Stimulated activated CD4-positive, alpha-beta T cell treated with anti-CD3 and anti-CD28 coated beads, Interleukin-15, amount 100 ng/mL, for 48 hours (primary cell): ENCODE data around the gene OR9G1.
"Not testable (repeated sequence)": the region's sequence is repeated elsewhere in the genome, so short reads cannot be mapped to it uniquely, and the experiment has no call there.

Source experiments
- DNase-seq, 2 donors: peaks; one replicate each; pipeline ENCODE4 v3.0.0-alpha.2; 2020; ENCODE audit warnings: low read depth in 2 of 2

OR9G1 gene, protein sequence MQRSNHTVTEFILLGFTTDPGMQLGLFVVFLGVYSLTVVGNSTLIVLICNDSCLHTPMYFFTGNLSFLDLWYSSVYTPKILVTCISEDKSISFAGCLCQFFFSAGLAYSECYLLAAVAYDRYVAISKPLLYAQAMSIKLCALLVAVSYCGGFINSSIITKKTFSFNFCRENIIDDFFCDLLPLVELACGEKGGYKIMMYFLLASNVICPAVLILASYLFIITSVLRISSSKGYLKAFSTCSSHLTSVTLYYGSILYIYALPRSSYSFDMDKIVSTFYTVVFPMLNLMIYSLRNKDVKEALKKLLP

DNA sequence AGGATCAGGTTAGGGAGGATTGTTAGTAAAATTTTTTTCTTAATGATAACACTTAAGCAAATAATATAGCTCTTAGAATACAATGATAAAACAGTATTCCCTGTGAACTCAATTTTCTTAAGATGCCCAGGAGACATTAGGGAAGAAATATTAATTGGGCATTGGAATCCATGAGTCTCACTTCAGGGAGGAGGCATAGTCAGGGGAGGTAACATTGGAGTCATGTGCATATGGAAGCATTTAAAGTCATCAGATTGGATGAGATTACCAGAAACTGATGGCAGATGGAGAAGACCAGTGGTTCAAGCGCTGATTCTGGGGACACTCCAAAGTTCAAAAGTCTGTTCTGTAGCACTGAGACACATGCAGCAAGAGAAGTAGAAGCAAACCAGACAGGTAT, at the start of gene OR9G1:
TSS of gene OR9G1 (plus strand) at position 301 of the 400 bp plus-strand sequence. CDS start 1,293 bp downstream, outside the sequence.
- no peak for DNase-seq

DNA sequence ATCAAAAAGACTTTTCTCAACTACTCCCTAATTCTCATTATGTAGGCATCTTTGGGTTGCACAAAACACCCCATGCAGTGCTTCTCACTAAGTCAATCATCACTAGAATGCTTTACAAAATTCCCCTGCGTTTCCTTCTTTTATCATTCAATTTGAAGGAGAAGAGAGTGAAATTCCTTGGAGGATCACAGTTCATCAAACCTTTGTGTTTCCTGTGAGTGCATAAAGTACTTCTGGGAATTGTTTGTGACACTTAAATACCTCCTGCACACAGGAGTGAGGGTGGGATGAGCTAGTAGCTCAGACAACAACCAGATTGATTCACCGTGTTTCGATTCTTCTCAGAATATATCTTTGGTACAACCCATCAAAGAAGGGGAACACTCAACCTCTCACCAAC, 39.1 kb upstream of the OR9G1 start:
- DNase-seq = no peak

DNA sequence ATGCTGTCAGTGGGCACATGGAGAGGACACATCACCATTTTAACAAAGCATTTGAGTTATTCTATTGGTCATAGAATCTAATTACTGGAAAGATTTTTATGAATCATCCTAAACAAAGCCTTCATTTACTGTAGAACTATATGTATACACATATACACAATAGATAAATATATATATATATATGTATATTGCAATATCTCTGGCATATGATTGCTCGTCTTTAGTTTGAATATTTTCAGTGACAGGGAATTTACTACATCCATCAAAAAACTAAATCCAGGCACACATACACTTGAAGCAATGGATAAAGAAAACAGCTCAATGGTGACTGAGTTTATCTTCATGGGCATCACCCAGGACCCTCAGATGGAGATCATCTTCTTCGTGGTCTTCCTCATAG, 35.5 kb upstream of the OR9G1 start, which contains the start of gene OR5AR1:
TSS of gene OR5AR1 (plus strand) at position 301 of the 400 bp plus-strand sequence. CDS start at position 301, 0 bp downstream.
- DNase-seq = no peak

DNA sequence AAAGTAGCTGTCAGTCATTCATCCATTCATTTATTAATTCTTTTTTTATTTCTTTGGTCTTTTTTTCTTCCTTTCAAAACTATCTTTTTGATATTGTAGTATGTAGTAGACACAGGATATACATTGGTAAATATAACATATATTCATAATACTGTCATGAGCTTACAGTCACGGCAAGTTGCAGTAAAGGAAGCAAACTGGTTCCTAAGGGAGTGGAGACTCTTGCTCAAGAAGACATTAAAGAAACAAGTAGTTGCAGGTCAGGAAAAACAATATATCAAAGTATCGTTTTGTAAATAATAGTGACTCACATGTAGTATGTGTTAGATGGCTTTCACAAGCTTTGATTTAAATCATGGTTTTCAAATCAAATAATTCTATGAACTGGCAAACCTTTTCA, 27.9 kb upstream of the OR9G1 start:
- DNase-seq = no peak

DNA sequence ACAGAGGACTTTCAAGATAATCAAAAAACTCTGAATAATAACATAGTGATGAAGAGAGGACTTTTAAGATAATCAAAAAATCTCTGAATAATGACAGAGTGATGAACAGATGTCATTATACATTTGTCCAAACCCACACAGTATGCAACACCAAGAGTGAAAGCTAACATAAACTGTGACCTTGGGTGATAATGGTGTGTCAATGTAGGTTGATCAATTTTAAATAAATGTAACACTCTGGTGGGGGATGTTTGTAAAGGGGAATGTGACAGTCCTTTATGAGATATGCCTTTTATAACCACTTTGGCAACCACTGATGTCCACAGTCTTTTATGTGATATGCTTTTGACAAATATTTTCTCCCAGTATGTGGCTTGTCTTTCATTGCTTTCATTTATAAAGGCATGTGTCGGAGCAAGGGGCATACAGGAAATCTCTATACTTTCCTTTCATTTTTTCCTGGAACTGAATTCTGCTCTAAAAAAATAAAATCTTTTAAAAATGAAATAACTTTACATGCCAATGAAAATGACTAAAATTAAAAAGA, 10.3 kb upstream of the OR9G1 start:
- DNase-seq = no peak

DNA sequence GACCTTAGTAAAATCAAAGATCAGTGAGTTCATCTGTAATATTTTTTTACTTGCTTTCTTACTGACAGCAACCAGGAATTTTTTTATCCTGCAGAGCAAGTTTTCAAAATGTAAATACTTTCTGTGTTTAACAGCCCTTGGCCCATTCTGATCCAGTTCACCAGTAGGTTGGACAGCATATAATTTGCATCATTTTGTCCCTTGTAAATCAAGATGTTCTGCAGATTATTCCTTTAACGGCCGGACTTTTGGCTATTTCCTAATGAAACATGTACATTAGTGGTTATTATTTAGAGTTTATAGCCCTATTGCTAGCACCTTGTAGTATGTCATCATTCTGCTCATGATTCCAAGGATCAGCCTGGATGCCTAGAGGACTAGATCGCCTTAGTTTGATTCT, 7.7 kb upstream of the OR9G1 start:
- DNase-seq = not testable (repeated sequence)

DNA sequence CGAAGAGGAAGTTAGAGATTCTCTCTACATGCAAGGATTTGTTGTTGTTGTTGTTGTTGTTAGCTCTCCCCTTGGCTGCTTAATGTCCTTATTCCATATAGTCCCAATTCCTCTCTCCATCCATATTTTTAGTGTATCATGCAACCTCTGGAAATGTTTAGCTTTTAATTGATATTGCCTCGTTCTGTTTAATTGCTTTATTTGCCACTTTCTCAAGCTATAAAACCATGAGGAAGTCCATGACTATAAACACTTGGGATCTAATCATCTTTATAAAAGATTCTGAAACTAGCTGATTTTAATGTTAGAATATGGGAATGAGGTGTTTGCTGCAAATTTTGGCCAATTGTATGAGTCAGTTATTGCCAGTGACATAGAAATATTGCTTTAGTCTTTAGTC, 5.5 kb upstream of the OR9G1 start:
- DNase-seq = no peak

DNA sequence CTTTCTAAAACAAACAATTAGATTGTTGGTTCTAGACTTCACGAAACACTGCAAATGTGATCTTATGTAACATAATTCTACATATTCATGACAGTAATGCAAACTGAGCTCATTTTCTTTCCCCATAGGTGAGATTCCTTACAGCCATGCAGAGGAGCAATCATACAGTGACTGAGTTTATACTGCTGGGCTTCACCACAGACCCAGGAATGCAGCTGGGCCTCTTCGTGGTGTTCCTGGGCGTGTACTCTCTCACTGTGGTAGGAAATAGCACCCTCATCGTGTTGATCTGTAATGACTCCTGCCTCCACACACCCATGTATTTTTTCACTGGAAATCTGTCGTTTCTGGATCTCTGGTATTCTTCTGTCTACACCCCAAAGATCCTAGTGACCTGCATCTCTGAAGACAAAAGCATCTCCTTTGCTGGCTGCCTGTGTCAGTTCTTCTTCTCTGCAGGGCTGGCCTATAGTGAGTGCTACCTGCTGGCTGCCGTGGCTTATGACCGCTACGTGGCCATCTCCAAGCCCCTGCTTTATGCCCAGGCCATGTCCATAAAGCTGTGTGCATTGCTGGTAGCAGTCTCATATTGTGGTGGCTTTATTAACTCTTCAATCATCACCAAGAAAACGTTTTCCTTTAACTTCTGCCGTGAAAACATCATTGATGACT, 1.5 kb downstream of the OR9G1 start:
- DNase-seq = no peak

DNA sequence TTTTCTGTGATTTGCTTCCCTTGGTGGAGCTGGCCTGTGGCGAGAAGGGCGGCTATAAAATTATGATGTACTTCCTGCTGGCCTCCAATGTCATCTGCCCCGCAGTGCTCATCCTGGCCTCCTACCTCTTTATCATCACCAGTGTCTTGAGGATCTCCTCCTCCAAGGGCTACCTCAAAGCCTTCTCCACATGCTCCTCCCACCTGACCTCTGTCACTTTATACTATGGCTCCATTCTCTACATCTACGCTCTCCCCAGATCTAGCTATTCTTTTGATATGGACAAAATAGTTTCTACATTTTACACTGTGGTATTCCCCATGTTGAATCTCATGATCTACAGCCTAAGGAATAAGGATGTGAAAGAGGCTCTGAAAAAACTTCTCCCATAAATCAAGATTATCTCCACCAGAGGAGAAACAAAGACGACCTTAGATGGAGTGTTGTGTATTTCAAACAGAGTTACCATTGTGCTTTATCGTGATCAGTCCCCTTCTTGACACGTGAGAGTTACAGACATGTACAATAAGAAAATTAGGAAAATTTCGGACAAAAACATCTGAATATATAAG, 2.1 kb downstream of the OR9G1 start:
- no peak for DNase-seq

DNA sequence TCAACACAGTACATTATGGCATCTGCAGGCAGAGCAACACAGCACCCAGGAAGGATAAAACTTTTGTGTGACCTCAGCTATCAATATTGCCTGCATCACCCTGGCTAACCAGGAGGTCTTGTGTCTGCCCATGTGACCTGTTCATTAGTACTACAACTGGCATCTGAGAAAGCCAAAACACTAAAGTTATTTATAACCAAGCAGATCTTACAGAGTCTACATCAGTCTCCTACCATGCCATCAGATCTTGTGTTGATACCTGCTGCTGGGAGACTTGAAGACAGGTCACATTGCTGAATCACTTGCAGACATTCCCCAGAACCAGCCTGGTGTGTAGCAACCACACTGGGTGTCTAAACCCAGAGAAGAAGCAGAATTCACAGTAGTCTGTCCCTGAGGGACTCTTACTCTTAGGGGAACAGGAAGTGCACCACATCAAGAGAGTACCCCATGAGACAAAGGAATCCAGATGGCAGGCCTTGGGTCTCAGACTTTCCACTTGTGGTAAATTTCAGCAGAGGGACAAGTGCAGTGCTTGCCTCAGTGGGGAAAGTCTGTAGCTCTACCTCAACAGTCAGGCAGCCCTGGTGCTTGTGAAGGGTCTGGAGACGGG, 7.0 kb downstream of the OR9G1 start:
- DNase-seq = no peak

DNA sequence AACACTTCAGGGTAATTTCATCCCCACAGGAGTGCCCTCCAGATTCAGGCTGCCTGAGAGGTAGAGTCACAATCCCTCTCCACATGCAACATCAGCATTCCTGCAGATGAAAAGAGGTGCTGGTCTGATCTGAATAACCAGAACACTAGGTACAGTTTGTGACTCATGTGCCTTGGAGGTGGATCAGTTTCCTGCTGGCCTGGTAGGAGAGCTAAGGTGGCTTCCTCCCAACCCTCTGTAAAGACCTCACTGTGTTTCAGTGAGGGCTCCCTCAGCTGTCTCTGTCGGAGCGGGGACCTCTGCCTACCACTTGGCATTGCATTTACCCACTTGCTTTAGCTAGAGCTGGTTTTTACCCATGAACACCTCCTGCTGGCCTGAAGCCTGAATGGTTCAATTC, 7.6 kb downstream of the OR9G1 start:
- DNase-seq = no peak

DNA sequence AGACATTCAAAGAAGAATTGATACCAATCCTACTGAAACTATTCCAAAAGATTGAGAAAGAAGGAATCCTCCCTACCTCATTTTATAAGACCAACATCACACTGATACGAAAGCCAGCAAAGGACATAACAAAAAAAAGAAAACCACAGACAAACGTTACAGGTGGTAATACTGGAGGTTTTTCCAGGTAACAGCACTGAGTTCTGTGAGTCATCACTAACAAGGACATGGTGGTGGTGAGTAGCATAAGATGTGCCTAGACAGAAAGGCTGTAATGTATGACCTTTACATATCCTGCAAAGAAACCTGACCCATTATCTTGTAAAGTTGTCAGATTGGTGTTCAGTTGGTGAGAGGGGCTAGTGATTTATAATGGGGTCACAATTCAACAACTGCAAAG, 15.3 kb downstream of the OR9G1 start:
- DNase-seq = no peak

DNA sequence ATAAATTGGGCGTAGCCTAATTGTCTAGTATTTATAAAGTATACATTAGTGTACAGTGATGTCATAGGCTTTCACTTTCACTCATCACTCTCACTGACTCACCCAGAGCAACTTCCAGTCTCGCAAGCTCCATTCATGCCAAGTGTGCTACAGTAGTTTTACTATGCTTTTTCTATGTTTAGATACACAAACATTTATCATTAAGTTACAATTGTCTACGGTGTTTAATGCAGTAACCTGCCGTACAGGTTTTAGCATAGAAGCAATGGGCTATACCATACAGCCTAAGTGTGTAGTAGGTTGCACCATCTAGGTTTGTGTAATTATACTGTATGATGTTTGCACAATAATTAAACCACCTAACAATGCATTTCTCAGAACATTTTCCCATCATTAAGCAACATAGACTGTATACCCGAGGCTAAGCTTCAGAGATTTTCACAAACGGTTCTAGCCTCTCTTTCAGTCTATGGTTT, 17.5 kb downstream of the OR9G1 start:
- no peak for DNase-seq

DNA sequence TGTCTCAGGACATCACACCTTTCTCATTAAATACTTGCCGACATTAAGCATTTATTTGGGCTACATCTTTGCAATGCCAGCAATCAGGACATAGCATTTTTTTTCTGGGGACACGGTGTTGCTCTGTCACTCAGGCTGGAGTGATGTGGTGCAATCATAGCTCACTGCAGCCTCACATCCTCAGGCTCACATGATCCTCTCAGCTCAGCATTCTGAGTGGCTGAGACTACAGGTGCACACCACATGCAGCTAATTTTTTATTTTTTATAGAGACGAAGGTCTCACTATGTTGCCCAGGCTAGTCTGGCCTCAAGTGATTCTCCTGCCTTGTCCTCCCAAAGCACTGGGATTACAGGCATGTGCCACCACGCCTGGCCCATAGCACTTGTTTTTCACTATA, 21.6 kb downstream of the OR9G1 start:
- DNase-seq = no peak

DNA sequence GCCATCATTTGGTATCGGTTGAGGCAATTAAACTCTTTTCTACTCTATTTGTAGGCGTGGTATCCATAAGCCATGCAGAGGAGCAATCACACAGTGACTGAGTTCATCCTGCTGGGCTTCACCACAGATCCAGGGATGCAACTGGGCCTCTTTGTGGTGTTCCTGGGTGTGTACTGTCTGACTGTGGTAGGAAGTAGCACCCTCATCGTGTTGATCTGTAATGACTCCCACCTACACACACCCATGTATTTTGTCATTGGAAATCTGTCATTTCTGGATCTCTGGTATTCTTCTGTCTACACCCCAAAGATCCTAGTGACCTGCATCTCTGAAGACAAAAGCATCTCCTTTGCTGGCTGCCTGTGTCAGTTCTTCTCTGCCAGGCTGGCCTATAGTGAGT, 41.2 kb downstream of the OR9G1 start:
- DNase-seq = no peak

DNA sequence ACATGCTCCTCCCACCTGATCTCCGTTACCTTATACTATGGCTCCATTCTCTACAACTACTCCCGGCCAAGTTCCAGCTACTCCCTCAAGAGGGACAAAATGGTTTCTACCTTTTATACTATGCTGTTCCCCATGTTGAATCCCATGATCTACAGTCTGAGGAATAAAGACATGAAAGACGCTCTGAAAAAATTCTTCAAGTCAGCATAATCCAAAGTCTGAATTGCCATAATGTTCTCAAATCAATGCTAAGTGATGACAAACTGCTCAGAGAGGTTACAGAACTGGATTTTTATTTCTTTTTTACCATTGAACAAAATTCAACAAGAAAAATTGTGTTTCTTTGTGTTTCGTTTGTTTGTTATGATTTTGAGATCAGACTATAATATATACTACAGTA, 42.0 kb downstream of the OR9G1 start:
- DNase-seq = no peak

DNA sequence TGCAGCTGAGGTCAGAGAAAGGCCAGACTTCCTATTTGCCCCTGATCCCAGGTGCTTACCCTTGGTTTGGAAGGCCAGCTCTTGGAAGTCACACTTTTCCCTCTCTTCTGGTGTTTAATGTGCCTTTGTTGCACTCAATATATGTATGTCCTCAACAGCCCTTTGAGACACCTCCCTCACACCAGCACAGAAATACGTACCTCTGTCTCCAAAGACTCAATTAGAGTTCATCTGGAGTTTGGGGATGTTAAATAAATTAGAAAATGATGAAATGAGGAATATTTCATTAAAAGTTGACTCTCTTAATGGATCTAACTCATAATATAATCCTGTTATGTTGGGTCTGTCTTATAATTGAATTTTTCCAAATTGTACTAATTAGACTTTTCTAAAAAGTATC, 49.7 kb downstream of the OR9G1 start, which contains the start of gene OR9G4:
TSS of gene OR9G4 (minus strand) at position 101 of the 400 bp plus-strand sequence. CDS start 4,931 bp downstream, outside the sequence.
- DNase-seq = no peak

DNA sequence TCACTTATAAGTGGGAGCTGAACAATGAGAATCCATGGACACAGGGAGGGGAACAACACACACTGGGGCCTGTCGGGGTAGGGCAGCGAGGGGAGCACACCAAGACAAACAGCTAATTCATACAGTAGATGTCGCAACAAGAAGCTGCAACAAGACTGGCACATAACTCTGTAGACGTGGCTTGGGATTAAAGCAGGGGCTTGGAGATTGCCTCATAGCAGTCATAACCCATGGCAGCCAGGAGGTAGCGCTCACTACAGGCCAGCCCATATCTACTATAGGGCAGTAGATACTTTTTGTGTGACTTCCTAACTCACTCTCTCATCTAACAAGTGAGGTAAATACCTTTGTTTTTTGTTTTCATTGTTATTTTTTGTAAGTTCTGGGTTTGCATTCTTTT, 51.3 kb downstream of the OR9G1 start:
- no peak for DNase-seq

DNA sequence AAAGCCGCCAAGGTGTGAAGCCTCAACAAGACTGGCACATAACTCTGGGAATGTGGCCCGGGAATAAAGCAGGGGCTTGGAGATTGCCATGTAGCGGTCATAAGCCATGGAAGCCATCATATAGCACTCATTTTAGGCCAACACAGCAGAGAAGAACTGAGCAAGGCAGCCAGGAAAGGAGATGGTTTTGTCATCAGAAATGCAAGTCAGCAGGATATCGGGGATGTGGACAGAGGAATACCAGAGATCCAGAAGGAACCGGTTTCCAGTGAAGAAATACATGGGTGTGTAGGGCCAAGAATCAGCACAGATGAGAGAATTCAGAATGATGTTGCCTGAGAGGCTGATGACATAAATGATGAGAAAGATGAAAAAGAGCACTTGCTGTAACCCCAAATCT, 52.6 kb downstream of the OR9G1 start:
- no peak for DNase-seq
